GM19099 (cell line): ENCODE results near the gene ARHGEF10L.

Source experiments
- POLR2A ChIP-seq: IDR thresholded peaks from 3 replicates; pipeline ENCODE4 v1.6.1; 2011; ENCODE audit warnings: low read depth; ENCODE audit not compliant: insufficient read length; ENCODE audit errors: extremely low read depth

ARHGEF10L gene

GRCh38 chr1:17603091-17603841 is 63.8 kb downstream of the ARHGEF10L start:
- TF ChIP-seq POLR2A: no peak

- no peak for TF ChIP-seq POLR2A
These were observed 66.3 kb downstream of the ARHGEF10L start for GRCh38 chr1:17605582-17606344.

- no peak for TF ChIP-seq POLR2A
These were observed 67.4 kb downstream of the ARHGEF10L start for GRCh38 chr1:17606826-17607440.

- TF ChIP-seq POLR2A: no peak
These were observed 68.4 kb downstream of the ARHGEF10L start for GRCh38 chr1:17607644-17608581.

GRCh38 chr1:17609529-17609928 is 70.0 kb downstream of the ARHGEF10L start:
- TF ChIP-seq POLR2A: no peak

GRCh38 chr1:17610085-17610484 is 70.6 kb downstream of the ARHGEF10L start:
- TF ChIP-seq POLR2A: no peak

- no peak for TF ChIP-seq POLR2A
These were observed 71.2 kb downstream of the ARHGEF10L start for GRCh38 chr1:17610713-17611112.

GRCh38 chr1:17611991-17612390 is 72.5 kb downstream of the ARHGEF10L start:
- no peak for TF ChIP-seq POLR2A

GRCh38 chr1:17612831-17613230 is 73.3 kb downstream of the ARHGEF10L start:
- TF ChIP-seq POLR2A: no peak

- no peak for TF ChIP-seq POLR2A
These were observed 75.1 kb downstream of the ARHGEF10L start for GRCh38 chr1:17614586-17614985.

- TF ChIP-seq POLR2A: no peak
These were observed 75.7 kb downstream of the ARHGEF10L start for GRCh38 chr1:17615157-17615556.

- no peak for TF ChIP-seq POLR2A
These were observed 76.5 kb downstream of the ARHGEF10L start for GRCh38 chr1:17615959-17616358.

GRCh38 chr1:17616731-17617279 is 77.3 kb downstream of the ARHGEF10L start:
- TF ChIP-seq POLR2A: no peak

- TF ChIP-seq POLR2A: no peak
These were observed 78.5 kb downstream of the ARHGEF10L start for GRCh38 chr1:17617787-17618557.
